GM19239 (cell line): ENCODE measurements around the gene FAM193A.
A peak's percentile ranks its signal among the peaks of the same experiment; 100 is the strongest.
"Not testable (repeated sequence)": the region's sequence is repeated elsewhere in the genome, so short reads cannot be mapped to it uniquely, and the experiment has no call there.

Source experiments
- DNase-seq: peaks from one replicate; pipeline ENCODE4 v3.0.0; 2011; ENCODE audit warnings: low spot score; ENCODE audit not compliant: insufficient read length
- FAIRE-seq: peaks from 2 replicates; lab custom pipeline; 2011; peaks lifted over from hg19 to GRCh38; lab: Jason Lieb, UNC

Gene FAM193A

DNA sequence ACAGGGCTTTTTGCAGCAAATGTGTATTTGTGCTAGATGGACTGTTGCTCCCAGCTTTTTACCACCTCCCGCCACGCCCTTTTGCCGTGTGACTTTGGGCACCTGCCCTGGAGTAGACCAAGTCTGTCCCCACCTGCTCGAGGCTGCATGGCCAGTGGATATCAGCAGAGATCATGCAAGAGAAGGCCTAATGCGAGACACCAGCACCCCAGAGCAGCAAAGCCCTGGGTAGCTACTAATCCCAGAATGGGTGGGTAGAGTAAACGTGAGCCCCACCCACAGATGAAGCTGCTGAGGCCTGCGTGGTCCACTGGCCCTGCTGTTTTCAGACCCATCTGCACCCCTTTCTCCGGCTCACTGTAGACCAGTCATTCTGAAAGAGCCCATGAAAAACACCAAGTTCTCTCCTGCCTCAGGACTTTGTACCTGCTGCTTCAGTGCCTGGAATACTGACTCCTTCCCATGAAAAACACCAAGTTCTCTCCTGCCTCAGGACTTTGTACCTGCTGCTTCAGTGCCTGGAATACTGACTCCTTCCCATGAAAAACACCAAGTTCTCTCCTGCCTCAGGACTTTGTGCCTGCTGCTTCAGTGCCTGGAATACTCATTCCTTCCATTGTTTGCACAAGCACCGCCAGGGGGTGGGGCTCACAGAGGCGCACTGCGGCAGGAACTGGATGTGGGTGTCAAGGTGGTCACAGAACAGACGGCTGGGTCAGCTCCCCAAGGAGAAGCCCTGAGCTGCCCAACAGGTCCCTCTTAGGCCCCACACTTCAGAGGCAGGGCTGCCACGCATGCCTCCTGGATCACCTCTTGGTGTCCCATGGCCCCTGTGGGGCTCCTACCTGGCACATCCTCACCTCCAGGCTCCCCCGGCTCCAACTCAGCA lies 224.8 kb downstream of the FAM193A start:
- peak; percentile 61 for FAIRE-seq
- no peak for DNase-seq

DNA sequence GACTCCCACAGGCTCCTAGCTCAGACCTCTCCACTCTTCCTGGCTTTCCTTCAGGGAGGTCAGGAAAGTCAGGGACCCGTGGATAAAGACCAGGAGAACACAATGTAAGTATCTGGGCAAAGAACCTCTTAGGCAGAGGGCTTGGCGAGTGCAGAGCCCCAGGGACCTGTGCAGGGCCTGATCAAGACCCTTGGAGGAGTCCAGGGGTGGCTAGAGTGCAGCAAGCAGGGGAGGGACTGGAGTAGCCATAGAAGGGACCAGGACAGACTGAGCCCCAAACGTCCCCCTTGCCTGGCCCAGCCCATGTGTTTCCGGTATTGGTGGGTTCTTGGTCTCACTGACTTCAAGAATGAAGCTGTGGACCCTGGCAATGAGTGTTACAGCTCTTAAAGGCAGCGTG lies 225.6 kb downstream of the FAM193A start:
- FAIRE-seq = no peak

DNA sequence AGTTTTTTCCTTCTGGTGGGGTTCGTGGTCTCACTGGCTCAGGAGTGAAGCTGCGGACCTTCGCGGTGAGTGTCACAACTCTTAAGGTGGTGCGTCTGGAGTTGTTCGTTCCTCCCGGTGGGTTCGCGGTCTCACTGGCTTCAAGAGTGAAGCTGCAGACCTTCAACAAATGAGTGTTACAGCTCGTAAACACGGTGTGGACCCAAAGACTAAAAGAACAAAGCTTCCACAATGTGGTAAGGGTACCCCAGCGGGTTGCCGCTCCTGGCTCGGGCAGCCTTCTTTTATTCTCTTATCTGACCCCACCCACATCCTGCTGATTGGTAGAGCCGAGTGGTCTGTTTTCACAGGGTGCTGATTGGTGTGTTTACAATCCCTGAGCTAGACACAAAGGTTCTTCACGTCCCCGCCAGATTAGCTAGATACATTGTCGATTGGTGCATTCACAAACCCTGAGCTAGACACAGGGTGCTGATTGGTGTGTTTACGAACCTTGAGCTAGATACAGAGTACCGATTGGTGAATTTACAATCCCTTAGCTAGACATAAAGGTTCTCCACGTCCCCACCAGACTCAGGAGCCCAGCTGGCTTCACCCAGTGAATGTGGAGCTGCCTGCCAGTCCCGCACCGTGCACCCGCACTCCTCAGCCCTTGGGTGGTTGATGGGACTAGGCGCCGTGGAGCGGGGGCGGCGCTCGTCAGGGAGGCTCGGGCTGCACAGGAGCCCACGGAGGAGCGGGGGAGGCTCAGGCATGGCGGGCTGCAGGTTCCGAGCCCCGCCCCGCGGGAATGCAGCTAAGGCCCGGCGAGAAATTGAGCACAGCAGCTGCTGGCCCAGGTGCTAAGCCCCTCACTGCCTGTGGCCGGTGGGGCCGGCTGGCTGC lies 226.3 kb downstream of the FAM193A start:
- FAIRE-seq, DNase-seq: not testable (repeated sequence)

More for the DNA sequence above, 225.6 kb downstream of the FAM193A start:
- no peak for DNase-seq

DNA sequence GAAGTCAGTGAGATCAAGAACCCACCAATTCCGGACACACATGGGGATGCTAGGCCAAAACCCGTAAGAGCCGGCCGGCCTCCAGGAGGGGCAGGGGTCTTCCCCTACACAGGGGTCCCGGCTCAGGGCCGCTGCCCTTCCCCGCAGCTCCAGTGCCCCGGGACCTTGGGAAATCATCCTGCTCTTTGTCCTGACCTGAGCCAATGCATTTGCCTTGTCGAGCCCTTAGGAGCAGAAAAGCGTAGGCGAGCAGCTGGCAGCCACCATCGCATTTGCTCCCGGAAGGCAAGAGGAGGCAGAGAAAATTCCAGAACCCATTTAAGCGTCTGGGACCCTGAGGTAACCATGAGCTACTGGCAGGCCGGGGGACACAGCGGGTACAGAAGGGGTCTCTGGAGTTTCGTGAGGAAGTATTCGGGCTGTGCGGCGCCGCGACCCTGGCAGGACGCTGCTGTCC lies 227.1 kb downstream of the FAM193A start:
- no peak for DNase-seq
- no peak for FAIRE-seq

DNA sequence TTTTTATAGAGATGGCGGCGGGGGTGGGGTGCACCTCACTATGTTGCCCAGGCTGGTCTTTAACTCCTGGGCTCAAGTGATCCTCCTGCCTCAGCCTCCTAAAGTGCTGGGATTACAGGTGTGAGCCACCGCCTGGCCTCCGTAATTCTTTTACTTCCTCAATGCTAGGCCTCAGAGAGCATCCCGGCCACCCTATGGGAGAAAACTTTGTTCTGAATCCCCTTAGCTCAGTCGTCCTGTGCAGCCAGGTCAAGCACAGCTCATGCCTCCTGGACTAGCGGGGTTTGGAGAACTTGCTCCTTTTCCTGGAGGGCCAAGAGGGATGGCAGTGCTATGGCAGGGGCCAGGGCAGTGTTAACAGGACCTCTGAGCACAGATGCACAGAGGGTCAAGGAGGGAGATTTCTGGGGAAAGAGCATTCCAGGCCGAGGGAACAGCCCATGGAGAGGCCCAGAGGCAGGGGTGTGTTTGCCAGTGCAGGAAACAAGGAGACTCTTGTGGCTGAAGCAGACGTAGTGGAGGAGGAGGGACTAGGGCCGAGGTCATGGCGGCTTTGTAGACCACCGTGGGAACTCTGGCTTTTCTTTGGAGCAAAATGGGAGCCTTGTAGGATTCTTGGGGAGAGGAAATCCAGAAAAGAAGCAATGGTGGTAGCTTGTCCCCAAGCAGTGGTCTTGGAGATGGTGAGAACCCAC lies 229.5 kb downstream of the FAM193A start:
- DNase-seq (no peak), FAIRE-seq (no peak)

DNA sequence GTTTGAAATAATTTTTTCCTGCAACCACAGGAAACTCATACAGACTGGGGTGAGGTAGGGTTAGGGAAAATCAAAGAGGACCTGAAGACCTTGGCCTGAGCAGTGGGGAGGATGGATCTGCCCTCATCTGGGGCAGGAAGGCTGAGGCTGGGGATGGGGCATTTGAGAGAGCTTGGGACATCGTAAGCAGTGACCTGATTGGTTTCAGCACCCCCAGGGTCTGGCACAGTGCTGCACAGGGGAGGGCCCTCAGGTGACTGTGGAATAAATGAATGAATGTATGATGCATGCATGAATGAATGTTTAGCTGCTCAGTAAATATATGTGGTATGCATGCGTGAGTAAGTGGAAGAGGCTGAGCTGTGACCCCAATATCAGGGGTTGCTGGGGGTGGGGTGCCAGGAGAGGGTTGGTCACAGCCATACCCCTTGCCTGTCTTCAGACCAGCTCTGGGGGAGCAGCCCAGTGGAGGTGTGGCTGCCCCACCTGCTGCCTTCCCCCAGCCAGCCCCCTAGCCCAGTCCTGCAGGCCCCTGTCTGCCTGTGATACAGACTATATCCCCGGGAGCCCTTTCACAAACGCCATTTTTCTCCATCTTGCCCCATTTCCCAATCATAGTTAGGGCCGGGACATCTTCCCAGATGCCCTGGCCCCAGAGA lies 230.7 kb downstream of the FAM193A start:
- DNase-seq (no peak), FAIRE-seq (no peak)

DNA sequence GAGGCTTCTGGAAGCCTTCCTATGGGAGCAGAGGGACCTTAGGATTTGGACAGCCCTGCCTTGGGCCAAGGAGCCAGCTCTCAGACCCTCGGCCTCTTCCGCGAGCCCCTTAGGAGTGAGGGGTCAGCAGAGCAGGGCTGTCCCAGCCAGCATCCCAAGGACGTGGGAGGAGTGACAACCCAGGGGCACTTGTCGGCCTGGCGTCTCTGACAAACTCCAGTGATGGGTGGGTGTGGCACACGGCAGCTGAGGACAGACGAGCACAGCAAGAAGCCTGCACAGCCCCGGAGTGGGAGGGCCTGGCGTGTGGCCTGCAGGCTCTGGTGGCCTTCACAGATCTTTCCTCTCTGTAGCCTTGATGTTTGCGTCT lies 231.2 kb downstream of the FAM193A start:
- DNase-seq = no peak
- no peak for FAIRE-seq

DNA sequence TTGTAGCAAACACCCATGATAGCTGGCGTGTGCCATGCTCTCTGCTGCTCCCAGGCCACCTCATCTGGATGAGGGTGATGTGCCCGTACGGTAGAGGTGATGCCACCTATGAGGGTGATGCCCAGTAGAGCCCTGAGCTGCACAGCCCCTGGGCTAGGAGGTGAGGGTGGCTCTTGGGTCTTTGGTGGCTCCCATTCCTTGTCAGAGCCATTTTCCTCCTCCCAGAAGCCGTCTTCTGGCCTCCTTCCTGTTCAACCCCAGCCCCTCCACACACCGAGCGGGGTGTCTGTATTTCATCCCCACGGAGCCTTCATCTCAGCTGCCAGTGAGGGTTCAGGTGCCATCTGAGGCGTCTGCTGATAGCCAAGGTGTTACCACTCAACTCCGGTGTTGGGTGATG lies 231.7 kb downstream of the FAM193A start:
- no peak for FAIRE-seq
- no peak for DNase-seq

DNA sequence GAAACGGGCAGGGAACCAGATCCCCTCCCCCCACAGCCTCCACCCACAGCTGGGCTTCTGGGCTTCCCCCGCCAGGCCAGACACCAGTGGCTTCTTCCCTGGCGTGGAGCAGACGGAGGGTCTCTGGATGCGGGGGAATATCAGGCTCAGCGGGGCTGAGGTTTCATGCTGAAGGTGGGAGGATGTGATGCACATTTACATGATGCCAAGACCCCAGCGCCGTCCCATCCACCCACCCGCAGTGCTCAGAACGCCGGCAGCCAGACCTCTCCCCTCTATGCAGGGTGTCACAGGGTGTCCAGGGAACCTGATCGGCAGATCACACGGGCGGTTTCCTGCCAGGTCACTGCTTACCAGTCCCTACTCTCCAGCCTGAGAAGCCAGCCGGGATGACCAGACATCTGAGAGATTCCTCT lies 232.5 kb downstream of the FAM193A start:
- FAIRE-seq (no peak), DNase-seq (no peak)

DNA sequence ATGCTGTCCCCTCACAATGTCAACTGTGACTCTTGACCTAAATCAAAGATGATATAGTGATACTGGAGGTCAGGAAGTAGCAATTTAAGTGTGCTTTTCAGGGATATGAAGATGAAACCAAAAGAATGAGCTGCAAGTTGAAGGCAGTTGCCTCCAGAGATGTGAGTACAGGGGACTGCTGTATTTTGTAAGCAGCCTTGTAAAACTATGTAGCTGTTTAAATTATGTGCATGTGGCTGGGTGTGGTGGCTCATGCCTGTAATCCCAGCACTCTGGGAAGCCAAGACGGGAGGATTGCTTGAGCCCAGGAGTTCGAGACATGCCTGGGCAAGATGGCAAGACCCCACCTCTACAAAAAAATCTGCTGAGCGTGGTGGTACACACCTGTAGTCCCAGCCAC lies 234.8 kb downstream of the FAM193A start:
- DNase-seq (no peak), FAIRE-seq (no peak)

DNA sequence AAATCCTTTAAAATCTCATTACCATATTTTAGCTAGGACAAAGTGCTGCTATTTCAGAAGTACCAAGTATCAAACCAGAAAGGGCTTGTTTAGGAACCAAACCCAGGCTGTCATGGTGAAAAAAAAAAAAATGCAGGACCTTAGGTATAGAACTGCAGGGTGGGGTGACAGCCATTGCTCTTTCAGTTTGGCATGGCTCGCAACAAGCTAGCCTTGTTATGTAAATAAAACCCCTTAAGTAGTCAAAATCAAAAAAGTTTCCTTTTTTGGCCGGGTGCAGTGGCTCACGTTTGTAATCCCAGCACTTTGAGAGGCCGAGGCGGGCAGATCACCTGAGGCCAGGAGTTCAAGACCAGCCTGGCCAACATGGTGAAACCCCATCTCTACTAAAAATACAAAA lies 244.2 kb downstream of the FAM193A start:
- not testable (repeated sequence) for FAIRE-seq, DNase-seq

DNA sequence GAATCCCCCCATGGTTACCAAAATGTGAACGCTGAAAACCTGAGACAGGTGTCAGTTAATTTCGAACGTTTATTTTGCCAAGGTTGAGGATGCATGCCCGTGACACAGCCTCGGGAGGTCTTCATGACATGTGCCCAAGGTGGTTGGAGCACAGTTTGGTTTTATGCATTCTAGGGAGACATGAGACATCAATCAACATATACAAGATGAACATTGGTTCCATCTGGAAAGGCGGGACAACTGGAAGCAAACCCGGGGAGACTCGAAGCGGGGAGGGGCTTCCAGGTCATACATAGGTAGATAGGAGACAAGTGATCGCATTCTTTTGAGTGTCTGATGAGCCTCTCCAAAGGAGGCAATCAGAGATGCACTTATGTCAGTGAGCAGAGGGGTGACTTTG lies 245.5 kb downstream of the FAM193A start:
- FAIRE-seq (no peak), DNase-seq (no peak)
